Activated naive CD4-positive, alpha-beta T cell treated with anti-CD3 and anti-CD28 coated beads, Interleukin-2, amount 50 U/mL, for 16 hours (primary cell): ENCODE results near the gene CATSPER4.
"Not testable (repeated sequence)": the region's sequence is repeated elsewhere in the genome, so short reads cannot be mapped to it uniquely, and the experiment has no call there.

Experiments used
- DNase-seq: peaks from one replicate; pipeline ENCODE4 v3.0.0-alpha.2; 2020

CATSPER4 gene

GRCh38 chr1:26197301-26197700 is 6.9 kb downstream of the CATSPER4 start:
- DNase-seq: no peak

- no peak for DNase-seq
These were observed 7.4 kb downstream of the CATSPER4 start for GRCh38 chr1:26197813-26198212.

GRCh38 chr1:26200413-26200812 is 10.0 kb downstream of the CATSPER4 start:
- DNase-seq: no peak

GRCh38 chr1:26203642-26204318 is 13.4 kb downstream of the CATSPER4 start:
- no peak for DNase-seq

DNA sequence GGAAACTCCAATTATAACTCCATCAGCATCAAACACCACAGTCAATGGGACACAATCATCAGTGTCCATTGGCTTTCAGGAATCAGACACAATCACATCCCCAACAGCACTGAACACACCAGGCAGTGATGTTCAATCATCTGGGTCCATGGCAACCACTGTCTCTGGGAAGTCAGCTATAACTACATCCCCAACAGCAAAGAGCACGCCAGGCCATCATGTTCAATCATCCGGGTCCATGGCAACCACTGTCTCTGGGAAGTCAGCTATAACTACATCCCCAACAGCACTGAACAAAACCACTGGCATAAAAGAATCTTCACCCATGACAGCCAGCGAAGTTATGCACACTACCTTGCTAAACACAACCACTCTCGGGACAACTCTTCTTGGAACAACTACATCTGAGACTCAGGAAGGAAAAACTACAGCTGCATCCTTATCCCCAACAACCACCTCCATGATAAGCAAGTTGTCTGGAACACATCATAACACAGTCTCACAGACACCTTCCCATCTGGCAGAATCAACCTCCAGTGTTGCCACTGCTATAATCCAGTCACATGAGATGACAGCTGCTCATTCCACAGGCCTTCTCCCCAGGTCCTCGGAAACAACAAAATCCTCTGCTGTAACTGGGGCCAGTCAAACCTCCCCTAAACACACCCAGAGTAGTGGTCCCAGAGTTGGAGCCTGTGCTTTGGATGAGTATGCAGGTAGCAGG is 19.9 kb downstream of the CATSPER4 start:
- no peak for DNase-seq

DNA sequence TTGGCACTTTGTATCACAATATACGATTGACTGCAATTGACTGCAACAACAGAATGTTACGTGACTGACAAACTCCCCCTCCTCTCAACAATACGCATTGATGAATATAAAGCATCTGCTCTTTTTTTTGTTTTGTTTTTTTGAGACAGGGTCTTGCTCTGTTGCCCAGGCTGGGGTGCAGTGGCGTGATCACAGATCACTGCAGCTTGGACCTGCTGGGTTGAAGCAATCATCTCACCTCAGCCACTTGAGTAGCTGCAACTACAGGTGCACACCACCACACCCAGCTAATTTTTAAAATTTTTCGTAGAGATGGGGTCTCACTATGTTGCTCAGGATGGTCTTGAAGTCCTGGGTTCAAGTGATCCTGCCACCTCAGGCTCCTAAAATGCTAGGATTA is 22.3 kb downstream of the CATSPER4 start:
- no peak for DNase-seq

DNA sequence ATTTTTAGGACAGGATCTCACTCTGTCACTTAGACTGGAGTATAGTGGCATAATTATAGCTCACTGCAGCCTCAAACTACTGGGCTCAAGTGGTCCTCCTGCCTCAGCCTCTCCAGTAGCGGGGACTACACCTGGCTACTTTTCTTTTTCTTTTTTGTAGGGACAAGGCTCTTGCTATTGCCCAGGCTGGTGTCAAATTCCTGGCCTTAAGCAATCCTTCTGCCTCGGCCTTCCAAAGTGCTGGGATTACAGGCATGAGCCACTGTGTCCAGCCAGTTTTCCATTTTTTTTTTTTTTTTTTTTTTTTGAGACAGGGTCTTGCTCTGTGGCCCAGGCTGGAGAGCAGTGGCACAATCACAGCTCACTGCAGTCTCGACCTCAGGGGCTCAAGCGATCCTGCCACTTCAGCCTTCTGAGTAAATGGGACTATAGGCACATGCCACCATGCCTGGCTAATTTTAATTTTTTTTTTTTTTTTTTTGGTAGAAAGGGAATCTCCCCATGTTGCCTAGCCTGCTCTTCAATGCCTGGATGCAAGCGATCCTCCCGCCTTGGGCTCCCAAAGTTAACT is 23.0 kb downstream of the CATSPER4 start:
- no peak for DNase-seq

DNA sequence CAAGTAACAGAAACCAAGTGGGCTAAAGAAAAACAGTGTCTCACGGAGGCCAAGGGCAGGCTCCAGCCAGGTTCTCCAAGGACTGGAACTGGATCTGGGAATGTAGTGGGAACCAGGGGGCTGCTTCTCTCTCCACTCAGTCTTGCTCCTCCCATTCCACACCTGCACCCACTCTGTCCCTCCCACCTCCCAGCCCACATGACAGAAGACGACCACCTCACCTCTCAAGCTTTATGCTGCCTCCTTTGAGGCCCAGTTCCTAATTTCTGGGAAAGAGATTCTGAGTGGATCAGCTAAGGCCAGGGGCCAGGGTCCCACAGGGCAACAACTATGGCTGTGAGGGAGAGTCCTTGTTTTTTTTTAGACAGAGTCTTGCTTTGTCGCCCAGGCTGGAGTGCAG is 24.8 kb downstream of the CATSPER4 start:
- DNase-seq: no peak

DNA sequence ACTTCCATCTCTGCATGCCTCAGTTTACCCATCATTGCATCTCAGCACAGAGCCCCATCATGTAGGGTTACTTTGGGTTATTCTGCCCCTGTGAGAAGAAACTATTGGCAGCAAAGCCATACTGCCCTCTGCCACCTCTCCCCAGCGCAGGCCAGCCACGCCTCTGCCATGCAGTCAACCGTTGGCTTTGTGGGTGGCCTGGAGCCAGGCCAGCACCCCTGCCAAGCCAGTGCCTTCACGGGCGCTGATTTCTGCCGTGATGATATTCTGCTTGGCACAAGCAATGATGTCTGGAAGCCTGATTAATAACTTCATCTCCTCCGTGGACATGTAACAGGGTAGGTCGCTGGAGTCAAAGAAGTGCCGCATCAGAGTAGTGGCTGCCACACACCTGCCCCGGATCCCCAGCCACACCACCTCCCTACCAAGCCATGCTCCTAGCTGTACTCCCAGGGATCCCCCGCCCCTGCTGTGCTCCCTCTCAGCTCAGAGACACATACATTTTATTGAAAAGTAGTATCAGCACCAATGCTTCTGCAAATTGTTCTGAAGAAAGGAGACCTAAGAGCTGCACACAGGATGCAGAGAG is 28.6 kb downstream of the CATSPER4 start:
- no peak for DNase-seq

DNA sequence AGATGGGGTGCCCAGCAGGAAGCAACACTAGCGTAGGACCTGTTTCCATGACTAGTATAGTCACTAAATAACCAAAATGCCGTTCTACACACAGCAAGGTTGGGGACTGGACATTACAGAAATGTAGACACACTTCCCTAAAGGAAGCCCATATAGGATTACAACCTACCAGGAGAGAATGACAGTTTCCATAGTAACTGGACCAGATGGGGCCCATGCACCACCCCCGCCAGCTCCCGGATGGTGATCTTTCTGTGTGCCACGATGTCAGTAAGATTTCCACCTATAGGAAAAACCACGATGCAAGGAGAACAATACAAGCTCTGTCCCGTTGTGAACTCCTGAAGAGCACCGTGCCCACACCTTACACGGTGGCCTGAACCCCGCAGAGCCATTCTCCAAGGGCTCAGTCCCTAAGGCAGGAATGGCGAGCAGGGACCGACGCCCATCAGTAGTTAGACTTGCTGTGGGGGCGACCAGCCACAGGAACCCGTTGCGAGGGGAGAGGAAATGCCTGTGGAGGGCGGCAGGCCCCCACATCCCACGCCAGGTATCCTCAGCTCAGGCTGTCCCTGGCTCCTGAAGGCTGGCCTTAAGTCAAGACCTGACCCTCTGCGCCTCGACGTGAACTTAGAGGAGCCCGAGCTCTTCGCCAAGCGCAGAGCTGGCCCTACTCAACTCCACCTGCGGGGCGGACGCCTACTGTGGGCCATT is 30.0 kb downstream of the CATSPER4 start:
- no peak for DNase-seq

DNA sequence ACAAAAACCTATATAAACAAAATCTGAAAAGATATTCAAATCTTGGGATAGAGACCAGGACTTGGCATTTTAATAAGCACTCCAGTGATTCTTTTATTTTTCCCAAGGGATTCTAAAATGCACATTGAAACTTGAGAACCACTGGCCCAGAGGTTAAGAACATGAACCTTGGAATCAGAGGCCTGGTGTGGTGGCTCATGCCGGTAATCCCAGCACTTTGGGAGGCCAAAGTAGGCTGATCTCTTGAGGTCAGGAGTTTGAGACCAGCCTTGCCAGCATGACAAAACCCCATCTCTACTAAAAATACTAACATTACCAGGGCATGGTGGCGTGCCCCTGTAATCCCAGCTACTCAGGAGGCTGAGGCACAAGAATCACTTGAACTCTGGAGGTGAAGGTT is 30.7 kb downstream of the CATSPER4 start:
- DNase-seq: no peak

- no peak for DNase-seq
These were observed 34.2 kb downstream of the CATSPER4 start for GRCh38 chr1:26224606-26225005.

DNA sequence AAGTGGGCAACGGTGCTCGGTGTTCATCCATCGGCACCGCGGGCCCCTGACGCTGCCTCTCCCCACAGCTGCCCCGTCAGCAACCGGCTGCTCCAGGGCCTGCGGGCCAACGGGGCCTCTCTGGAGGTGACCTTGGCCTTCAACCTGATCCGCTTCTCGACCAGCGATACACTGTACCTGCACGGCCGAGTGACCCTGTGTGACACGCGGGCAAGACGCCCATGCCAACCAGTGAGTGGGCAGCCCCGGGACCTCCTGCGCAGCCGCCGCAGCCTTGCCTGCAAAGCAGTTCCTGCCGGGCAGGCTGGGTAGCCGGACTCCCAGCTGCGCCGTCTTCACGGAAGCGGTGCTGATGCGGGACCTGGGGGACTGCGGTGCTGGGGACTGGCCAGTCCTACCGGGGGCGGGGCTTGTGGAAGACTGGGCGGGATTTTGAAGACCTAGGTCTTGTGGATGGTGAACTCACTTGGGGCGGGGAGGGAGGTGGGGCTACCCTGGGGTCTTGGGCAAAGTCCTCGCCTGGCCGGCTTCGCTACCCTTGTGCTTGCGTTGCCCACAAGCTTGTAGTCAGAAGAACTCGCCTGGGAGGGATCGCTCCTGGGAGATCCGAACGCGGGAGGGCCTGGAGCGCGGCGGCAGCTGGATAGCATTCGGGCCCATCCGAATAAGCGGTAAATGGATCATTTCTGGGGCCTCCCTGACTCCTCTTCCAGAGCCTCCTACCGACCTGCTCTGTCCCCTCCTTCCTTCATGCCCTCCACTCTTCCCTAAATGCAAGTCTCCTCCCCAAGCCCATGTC is 34.8 kb downstream of the CATSPER4 start:
- peak; percentile 56 for DNase-seq

GRCh38 chr1:26230682-26231081 is 40.3 kb downstream of the CATSPER4 start:
- DNase-seq: not testable (repeated sequence)

DNA sequence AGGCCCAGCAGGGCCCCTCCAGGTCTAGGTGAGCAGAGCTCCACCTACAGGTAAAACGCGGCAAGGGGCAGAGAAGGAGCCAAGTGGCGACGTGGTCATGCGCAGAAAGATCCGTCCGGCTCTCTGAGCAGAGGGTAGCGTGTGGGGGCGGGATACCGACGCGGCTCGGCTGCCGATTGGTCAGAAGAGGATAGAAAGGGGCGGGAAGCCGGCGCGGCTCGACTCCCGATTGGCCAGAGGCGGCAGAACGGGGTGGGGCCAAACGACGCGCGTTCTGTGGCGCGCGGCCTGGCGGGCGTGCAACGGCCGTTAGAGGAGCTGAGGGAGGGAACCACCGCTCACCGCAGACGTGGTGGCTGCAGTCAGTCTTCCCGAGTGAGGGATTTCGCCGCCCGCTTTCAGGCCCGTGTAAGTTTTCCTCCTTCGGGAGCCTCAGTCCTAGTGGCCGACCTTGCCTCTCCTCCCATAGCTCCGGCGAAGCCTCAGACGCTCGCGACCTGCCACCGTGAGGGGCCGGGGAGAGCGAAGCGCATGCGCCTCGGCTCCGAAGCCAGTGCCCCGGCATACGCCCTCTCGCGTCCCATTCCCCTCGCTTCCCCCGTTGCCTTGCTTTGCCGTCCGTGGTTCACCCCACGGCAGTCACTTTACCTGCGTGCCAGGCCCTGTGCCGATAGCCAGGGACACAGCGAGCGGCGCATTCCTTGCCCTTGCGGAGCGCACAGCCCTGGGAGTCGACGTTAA is 43.7 kb downstream of the CATSPER4 start, which contains the start of gene CEP85:
TSS of gene CEP85 (plus strand) at position 298 of the 741 bp plus-strand sequence. CDS start 5,584 bp downstream, outside the sequence.
- DNase-seq: peak; percentile 98

DNA sequence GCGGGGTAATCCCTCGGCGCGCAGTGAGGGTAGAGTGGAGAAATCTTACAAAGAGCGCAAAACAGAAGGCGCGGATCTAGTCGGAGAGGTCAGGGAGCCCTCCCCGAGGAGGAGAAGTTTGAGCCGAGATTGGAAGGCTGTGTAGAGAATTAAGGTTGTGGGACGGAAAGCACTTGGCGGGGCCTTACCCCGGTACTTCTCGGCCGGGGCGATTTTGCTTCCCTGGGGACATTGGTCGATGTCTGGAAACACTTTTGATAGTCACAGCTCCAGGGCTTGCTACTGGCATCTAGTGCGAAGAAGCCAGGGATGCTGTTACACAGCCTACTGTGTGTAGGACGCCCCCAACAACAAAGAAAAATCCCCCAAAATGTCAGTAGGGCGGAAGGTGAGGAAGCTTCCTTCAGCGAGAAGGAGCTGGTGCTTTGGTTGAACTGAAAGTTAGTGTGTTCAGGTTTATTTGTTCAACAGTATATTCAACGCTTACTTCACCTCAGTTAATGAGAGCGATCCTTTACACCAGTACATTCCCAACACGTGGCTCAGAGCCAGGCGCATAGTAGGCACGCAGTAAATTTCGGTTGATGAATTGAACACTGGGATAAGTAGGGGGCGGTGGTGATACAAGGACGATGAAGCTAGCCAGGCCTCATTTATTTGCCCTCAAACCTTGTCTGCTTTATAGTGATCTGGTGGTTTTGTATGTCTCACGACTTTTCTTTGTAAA is 44.4 kb downstream of the CATSPER4 start:
- no peak for DNase-seq

DNA sequence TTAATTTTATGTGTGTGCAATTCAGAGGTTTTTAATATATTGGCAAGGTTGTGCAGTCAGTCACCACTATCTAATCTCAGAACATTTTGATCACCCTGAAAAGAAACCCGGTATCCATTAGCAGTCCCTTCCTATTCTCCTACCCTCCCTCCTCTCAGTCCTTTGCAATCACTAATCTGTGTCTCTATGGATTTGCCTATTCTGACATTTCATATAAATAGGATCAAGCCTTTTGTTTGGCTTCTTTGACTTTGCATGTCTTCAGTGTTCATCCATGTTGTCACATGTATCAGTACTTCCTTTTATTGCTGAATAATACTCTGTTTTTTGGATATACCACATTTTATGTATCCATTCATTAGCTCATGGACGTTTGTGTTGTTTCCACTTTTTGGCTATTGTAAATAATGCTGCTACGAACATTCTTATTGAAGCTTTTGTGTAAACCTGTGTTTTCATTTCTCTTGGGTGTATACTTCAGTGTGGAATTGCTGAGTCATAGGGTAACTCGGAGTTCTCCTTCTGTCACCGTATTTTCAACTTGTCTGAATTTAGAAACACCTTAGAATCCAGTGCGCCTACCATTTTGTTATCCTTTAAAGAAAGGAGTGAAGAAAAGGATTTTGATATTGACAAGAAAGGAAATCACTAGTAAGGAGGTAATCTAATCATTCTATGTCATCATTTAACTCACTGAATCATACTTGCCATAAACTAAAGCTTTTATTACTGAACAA is 47.0 kb downstream of the CATSPER4 start:
- no peak for DNase-seq

GRCh38 chr1:26239936-26240335 is 49.5 kb downstream of the CATSPER4 start:
- no peak for DNase-seq
